22Rv1 (cell line): ENCODE data around the gene CISH.

Experiments used
- CTCF ChIP-seq: fragments of 450-650 bp; IDR thresholded peaks from 2 replicates; pipeline ENCODE4 v1.5.1; 2017; ENCODE audit warnings: mild to moderate bottlenecking
- ZFX ChIP-seq: fragments of 450-650 bp; IDR thresholded peaks from 2 replicates; pipeline ENCODE4 v1.6.1; 2017; ENCODE audit warnings: antibody characterized with exemption, borderline replicate concordance

GRCh38 chr3:50600141-50600753, 11.3 kb downstream of the CISH start:
- TF ChIP-seq CTCF (no peak), ZFX (no peak)
